GM21529 (cell line): ENCODE results near the gene TMA7.
A peak's percentile ranks its signal among the peaks of the same experiment; 100 is the strongest.
"Not testable (repeated sequence)": the region's sequence is repeated elsewhere in the genome, so short reads cannot be mapped to it uniquely, and the experiment has no call there.

ENCODE experiments used
- ATAC-seq: cut with Tn5 transposase; IDR thresholded peaks from one replicate; pipeline ENCODE4 v1.9.1; 2021; ENCODE audit not compliant: unreplicated experiment

The TMA7 gene

DNA sequence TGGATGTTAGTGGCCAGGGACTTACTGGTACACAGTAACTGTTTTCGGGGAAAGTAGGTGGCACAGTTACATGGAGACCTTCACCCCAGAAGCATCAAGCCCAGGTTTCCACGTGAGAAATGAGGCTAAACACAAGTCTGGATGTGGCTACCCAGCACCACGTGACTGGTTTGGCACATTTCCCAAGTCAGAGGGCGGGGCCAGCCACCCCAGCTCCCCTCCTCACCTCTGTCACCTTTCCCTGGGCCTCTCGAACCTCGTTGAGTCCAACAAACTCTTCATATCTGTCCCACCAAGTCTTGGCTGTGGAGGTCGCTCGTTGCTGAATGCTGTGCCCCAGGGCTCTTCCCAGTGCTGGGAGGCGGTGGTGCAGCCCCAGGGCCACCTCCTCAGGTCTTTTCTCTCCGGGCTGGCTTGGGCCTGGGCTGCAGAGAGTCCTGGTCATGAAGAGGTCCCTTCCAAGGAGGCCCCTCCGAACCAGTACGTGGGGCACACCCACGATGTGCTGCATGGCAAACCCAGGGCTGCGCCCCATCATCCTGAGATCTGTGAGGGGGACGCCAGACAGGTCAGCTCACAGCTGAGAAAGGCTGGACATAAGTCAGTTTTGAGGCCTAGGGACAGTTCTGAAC, 5.3 kb upstream of the TMA7 start:
- no peak for ATAC-seq

DNA sequence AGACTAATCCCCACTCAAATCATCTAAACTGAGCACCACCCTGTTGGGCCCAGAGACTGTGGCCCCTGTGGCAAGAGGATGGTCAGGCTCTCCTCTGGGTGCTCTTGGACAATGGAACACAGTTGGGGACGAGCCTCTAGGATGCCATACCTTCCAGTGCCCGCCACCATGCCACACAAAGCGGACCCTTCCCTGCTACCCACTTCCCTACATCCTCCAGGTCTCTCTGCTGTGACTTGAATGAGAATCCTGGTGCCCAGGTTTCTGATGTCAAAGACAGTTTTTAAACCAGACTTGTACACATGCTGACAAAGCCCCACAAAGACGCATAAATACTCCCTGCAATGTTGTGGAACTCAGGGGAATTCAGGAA, 4.8 kb upstream of the TMA7 start:
- ATAC-seq, result no peak

DNA sequence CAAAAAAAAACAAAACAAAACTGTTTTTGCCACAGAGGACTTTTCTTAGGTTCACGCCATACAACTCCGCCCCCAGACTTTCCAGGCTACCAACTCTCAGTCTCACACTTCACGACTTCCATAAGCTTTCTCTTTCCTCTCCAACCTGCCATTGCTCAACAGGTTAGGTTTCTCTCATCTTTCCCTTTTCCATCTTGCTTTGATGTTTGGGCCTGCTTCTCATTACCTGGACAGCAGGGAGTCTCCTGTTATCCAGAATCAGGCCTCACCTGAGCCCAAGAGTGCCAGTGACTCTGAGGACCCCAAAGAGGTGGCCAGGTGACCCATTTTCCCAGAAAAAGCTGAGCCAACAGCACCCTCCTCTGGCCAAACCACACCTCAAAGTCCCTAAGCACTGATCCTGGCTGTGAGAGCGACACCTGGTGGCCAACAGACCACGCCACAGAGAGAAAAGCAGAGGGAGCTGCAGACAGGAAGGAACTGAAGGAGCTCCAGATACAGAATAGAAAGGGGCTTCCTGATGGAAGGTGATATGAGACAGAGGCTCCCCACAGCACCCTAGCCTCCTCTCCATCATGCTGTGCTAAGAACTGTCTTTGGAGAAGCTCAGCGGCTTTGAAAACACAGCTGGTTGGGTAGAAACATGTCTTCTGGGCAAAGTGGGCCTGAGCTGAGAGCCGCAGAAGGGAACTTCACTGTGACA, 4.1 kb upstream of the TMA7 start:
- ATAC-seq, result no peak

DNA sequence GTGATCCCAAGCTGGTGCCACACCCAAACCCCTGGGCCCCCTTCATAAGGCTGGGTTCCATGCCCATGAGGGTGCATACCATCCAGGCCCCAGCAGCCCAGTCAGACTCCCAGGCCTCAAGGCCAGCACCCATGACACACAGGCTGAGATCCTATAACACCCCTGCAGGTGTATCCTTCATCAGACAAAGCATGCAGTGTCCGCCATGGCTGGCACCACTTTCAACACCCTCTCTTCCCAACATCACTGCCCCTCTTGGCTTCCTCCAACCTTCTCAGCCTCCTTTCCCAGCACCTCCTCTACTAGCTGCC, 3.6 kb upstream of the TMA7 start:
- no peak for ATAC-seq

DNA sequence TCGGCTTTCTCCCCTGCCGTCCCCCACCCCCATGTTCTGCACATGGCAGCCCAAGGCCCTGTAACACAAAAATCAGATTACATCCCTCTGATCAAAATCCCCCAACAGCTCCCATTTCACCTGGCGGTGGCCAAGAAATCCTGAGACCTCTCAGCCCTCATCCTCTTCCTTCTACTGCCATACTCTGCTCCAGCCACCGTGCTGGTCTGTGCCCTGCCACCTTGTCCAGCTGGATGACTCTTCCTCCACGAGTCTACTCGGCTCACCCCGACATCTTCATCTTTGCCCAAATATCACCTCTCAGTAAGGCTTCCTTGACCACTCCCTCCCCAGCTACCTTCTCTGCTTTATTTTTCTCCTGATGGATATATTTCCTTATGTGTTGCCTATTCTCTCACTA, 3.2 kb upstream of the TMA7 start:
- no peak for ATAC-seq

DNA sequence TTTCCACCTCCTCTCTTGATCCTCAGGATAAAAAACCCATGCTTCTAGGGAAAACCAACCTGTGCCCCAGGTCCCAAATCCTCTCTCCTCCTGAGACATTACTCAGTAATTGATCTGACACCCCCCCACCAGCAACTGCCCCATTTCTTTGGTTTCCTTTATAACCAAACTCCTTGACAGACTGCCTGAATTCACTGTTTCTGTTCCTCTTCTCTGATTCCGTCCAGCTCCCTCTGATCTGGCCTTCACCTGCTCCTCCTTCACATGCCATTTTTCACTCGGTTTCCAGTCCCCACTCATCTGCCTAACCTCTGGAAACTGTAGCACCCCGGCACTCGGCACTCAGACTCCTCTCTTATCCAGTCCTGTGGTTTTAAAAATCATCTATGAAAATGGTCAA, 2.2 kb upstream of the TMA7 start:
- no peak for ATAC-seq

DNA sequence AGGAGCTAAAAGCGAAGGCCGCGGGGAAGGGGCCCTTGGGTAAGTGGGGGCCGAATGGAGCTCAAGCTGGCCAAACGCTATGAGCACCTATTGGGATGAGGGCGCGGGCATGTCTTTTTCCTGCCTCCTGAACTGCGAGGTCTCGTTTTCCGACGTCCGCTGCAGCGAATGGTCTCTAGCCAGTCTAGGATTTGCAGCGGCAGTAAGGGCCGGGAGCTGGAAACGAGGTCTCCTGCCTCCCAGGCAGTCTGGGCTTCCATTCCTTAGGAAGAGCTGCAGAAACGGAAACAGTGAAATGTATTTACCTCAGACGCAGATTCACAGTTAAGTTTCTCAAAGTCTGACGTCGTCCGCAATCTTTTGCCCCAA, 517 bp downstream of the TMA7 start:
- no peak for ATAC-seq

DNA sequence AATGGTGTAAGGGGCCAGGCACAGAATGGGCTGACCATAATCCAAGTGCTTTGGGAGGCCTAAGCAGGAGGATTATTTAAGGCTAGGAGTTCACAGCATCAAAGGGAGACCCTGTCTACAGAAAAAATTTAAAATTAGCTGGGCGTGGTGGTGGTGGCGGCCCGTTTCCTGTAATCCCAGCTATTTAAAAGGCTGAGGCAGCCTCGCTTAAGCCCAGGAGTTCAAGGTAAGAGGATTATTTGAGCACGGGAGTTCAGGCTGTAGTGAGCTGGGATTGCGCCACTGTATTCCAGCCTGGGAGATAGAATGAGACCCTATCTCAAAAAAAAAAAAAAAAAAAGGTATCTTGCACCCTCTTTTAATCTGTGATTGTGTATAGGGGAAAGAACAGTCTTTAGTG, 1.9 kb downstream of the TMA7 start:
- ATAC-seq, result no peak

DNA sequence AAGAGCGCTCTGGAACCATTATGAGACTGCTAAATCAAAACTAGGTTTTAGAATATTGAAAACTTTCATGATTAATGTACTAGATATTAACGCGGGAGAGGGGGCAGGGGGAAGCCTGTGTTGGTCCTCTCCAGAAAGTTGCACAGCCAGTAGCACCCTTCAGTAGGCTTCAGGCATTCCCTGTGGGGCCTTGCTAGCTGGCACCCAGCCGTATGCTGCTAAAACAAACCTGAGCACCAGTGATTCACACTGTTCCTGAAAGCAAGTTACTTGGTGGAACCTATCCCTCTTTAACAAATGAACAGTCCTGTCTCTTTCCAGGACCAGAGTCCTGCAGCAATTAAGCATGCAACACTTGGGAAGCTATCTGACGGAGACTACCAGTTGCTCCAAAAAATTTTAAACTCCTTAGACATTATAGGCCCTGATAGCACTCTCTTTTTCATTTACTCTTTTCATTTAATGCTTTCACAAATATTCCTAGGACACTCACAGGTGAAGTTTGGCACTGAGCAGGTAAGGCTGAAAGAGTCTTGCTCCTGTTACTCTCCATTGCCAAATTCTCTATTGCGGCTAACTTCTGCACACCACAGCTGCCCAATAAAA, 5.3 kb downstream of the TMA7 start:
- no peak for ATAC-seq

DNA sequence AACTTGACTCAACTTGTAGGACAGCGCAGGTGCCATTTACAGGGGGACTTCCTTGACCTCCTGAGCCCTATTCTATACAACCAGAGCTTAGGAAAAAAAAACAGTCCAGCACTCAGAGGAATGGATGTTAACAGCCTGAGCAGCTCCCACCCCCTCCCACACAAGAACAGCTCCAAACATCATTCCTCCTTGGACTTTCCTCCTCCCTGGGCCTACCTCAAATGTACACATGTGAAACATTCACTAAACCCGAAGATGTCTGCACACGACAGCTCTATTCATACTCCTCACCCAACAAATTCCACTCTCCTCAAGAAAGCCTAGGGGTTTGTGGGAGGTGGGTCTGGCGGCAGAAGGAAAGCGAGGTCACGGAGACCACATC, 6.0 kb downstream of the TMA7 start:
- no peak for ATAC-seq

DNA sequence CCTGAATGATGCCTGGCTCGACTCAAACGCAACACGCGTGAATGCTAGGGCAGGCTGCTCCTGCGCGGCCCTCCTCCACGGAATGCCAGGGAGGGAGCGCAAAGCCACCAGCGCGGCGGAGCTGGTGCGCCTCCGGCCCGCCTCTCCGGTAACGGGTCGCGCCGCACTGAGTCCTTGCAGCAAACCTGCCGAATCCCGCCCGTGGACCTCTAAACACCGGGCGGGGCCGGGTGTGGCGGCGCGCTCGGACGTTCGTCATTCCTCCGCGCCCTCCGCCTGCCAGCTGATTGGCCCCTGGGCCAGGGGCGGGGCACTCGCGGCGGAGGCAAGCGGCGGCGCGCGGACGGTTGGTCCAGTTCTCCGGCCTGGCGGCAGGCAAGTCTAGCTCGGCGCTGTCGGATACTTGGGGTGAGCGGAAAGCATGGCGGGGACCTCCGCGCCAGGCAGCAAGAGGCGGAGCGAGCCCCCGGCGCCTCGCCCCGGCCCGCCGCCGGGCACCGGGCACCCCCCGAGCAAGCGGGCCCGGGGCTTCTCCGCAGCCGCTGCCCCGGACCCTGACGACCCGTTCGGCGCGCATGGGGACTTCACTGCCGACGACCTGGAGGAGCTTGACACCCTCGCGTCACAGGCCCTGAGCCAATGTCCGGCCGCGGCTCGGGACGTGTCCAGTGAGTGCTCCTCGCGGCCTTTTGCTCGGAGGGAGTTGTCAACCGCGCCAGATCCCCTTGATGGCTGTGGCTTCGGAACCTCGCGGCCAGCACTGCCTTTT, 6.6 kb downstream of the TMA7 start, which contains the start of gene ATRIP:
Gene ATRIP (plus strand): TSS at position 313 of the 769 bp plus-strand sequence. CDS start 109 bp downstream, at position 422.
- peak; percentile 81 for ATAC-seq

DNA sequence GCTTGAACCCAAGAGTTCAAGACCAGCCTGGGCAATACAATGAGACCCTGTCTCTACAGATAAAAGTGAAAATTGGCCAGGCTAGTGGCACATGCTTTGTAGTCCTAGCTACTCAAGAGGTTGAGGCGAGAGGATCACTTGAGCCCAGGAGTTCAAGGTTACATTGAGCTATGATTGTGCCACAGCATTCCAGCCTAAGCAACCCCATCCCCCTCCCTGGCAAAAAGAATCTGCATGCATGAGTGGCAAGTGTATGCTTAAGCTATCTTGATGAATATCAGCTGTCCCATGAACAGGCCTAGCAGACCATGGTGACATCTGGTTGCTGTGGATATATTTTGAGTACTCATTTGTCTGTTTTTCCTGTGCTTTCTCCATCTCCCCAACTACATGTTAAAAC, 11.2 kb downstream of the TMA7 start:
- ATAC-seq, result no peak

DNA sequence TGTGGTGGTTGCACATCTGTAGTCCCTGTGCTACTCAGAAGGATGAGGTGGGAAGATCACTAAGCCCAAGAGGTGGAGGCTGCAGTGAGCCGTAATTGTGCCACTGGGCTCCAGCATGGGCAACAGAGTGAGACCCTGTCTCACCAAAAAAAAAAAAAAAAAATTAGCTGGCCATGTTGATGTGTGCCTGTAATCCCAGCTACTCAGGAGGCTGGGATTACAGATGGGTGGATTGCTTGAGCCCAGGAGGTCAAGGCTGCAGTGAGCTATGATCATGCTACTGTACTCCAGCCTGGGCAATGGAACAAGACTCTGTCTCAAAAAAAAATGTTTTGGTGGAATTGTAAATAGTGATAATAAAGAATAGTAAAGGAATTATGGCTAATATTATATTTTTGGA, 16.4 kb downstream of the TMA7 start:
- no peak for ATAC-seq

DNA sequence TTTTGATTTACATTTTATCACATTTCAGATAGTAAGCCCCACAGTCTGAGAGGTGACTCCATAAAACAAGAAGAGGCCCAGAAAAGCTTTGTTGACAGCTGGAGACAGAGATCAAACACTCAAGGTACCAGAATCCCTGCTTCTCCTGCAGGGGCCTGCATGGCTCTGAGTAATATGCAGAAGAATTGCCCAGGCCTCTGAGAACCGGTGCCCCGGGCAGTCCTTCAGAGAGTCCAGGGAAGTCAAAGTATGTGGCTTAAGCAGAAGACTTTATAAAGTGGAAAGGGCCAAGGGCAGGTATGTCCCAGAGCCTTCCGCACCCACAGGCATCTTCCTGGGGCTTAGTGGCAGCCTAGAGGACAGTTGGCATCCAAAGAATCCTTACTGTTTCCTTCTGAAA, 19.3 kb downstream of the TMA7 start:
- ATAC-seq, result no peak

DNA sequence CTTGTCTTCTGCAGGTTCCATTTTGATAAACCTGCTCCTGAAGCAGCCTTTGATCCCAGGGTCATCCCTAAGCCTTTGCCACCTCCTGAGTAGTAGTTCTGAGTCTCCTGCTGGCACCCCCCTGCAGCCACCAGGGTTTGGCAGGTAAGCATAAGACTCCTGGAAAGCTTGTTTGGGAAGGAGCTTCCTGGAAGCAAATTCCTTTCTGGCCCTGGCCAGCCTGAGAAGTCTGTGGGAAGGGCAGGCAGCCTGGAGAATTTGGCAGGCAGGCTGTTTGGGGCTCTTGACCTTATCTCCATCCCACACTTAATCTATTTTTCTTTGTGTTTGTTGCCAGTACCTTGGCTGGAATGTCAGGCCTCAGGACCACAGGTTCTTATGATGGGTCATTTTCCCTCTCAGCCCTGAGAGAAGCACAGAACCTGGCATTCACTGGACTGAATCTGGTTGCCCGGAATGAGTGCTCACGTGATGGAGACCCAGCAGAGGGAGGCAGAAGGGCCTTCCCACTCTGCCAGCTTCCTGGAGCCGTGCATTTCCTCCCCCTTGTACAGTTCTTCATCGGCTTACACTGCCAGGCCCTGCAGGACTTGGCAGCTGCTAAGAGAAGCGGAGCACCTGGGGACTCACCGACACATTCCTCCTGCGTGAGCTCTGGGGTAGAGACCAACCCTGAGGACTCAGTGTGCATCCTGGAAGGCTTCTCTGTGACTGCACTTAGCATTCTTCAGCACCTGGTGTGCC, 19.9 kb downstream of the TMA7 start:
- no peak for ATAC-seq

DNA sequence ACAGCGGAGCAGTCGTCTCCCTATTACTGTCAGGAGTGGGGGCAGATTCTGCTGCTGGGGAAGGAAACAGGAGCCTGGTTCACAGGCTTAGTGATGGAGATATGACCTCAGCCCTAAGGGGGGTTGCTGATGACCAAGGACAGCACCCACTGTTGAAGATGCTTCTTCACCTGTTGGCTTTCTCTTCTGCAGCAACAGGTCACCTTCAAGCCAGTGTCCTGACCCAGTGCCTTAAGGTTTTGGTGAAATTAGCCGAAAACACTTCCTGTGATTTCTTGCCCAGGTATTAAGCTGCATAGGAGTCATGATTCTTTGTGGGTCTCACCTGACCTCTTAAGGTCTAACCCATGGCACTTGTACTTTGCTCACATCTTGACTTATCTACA, 20.5 kb downstream of the TMA7 start:
- ATAC-seq, result no peak

DNA sequence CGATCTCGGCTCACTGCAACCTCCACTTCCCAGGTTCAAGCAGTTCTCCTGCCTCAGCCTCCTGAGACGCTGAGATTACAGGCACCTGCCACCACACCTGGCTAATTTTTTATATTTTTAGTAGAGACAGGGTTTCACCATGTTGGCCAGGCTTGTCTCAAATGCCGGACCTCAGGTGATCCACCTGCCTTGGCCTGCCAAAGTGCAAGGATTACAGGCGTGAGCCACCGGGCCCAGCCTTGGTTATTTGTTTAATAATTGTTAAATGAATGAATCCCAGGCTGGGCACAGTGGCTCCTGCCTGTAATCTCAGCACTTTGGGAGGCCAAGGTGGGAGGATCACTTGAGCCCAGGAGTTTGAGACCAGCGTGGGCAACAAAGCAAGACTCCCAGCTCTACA, 21.7 kb downstream of the TMA7 start:
- not testable (repeated sequence) for ATAC-seq

DNA sequence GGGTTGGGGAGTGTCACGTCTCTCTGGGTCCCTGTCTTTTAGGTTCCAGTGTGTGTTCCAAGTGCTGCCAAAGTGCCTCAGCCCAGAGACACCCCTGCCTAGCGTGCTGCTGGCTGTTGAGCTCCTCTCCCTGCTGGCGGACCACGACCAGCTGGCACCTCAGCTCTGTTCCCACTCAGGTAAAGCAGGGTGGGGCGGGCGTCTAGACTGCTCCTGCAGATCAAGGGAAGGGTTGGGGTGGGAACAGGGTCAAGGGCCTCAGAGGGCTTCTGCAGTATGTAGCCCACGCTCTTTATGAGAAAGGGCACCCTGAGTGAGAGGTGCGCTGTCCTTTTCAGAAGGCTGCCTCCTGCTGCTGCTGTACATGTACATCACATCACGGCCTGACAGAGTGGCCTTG, 23.6 kb downstream of the TMA7 start:
- no peak for ATAC-seq

DNA sequence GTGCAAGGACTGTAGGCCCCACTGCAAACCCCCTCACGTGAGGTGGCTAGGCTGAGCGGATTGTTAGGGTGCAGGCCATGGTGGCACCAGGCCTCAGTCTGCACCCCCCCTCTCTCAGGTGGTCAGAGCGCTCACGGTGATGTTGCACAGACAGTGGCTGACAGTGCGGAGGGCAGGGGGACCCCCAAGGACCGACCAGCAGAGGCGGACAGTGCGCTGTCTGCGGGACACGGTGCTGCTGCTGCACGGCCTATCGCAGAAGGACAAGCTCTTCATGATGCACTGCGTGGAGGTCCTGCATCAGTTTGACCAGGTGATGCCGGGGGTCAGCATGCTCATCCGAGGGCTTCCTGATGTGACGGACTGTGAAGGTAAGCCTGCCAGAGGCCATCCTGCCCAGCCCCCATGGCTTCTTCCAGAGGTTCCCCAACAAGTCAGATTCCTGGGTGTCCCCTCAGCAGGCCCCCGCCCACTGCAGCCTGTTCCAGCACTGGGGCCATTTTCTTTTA, 24.7 kb downstream of the TMA7 start:
- ATAC-seq, result no peak

DNA sequence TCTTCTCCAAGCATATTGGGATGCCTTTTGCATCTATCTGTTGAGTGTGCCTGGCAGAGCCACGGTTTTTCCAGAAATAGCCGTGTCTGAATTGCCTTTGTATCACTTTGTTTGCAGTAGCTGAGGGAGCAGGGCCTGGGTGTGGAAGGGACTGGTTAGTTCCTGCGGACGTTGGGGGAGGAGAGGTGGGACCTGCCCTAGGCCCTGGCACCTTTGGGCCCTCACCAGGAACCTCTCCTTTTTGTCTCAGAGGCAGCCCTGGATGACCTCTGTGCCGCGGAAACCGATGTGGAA, 25.1 kb downstream of the TMA7 start:
- no peak for ATAC-seq
